ENCODE data around the gene SPATA45. TPM values are rescaled to one million over a fixed set of nuclear protein-coding genes. Genes with fewer than 3 reads are reported as not detected.

The SPATA45 gene
- total and polyA plus RNA-seq, 2 of the 13 experiments (the other 11 are each of a cell fraction or from before 2014, with no cell fraction given): 0.17 to 0.64 TPM

DNA sequence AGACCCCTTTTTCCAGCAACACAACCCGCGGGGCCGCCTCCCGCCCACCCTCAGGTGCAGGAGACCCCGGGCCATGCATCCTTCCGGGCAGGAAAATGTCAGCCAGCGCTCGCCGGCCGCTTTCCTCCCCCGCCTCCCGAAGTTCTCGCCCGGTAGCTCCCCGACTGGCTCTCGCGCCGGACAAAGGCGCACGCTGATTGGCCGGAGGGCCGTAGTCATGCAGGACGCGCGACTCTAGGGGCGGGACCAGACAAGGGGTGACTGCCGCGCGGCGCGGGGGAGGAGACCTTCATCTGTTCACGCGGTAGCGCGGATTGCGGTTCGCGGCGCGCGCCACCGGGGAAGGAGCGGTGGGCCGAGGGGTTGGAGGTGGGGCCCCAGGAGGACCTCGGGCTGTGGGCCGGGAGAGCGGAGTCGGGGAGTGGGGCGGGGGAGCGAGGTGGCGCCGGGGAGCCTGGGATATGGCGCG lies 10.6 kb upstream of the SPATA45 start, which contains the start of gene FLVCR1 (continued):
- no peak for TF ChIP-seq ZSCAN20 (CRISPR knock-in tag; IDR thresholded peaks at IDR 0.05; ENCODE audit: borderline replicate concordance)
- TF ChIP-seq ZNF136 (CRISPR knock-in tag; IDR thresholded peaks at IDR 0.05; ENCODE audit: low read depth): 0 out of 2 replicates have a peak, but pooled peaks have one; percentile 23
- TF ChIP-seq ZNF672 (CRISPR knock-in tag; IDR thresholded peaks at IDR 0.05): no peak
- peak; percentile 61; the same call in 1 of the 2 replicates for TF ChIP-seq ZNF441 (CRISPR knock-in tag; IDR thresholded peaks at IDR 0.05; ENCODE audit: borderline replicate concordance)
- TF ChIP-seq CENPT (CRISPR knock-in tag; IDR thresholded peaks at IDR 0.05; ENCODE audit: low read depth): peak; percentile 85
- TF ChIP-seq RORA (CRISPR knock-in tag; IDR thresholded peaks at IDR 0.05): no peak
- TF ChIP-seq HOXA5 (CRISPR knock-in tag; IDR thresholded peaks at IDR 0.05): no peak; the same call in 1 of the 2 replicates
- no peak for TF ChIP-seq JUNB (CRISPR knock-in tag; IDR thresholded peaks at IDR 0.05; ENCODE audit: borderline replicate concordance)
- TF ChIP-seq ZNF263 (CRISPR knock-in tag; IDR thresholded peaks at IDR 0.05): no peak
- peak; percentile 63 for TF ChIP-seq PTBP1 (IDR thresholded peaks at IDR 0.05; ENCODE audit: low read depth, low read length, poor library complexity, severe bottlenecking)
- TF ChIP-seq ZNF430 (CRISPR knock-in tag; IDR thresholded peaks at IDR 0.05): peak; percentile 87
- TF ChIP-seq ZNF639 (CRISPR knock-in tag; conservative IDR thresholded peaks at IDR 0.05): no peak
- TF ChIP-seq CBX1 (IDR thresholded peaks at IDR 0.05; ENCODE audit: low read depth): no peak
- TF ChIP-seq SNAI1 (CRISPR knock-in tag; IDR thresholded peaks at IDR 0.05; ENCODE audit: borderline replicate concordance): peak; percentile 65
- TF ChIP-seq DRAP1 (CRISPR knock-in tag; IDR thresholded peaks at IDR 0.05): peak; percentile 96
- peak; percentile 78 for TF ChIP-seq BORCS8-MEF2B (CRISPR knock-in tag; IDR thresholded peaks at IDR 0.05)
- no peak for TF ChIP-seq ZNF737 (CRISPR knock-in tag; IDR thresholded peaks at IDR 0.05; ENCODE audit: borderline replicate concordance)
- TF ChIP-seq KLF9 (CRISPR knock-in tag; IDR thresholded peaks at IDR 0.05; ENCODE audit: low read depth): 0 out of 2 replicates have a peak, but pooled peaks have one; percentile 25
- peak; percentile 65 for TF ChIP-seq CBFB (CRISPR knock-in tag; IDR thresholded peaks at IDR 0.05)
- TF ChIP-seq PREB (CRISPR knock-in tag; IDR thresholded peaks at IDR 0.05): no peak
- TF ChIP-seq, protein P1, sequence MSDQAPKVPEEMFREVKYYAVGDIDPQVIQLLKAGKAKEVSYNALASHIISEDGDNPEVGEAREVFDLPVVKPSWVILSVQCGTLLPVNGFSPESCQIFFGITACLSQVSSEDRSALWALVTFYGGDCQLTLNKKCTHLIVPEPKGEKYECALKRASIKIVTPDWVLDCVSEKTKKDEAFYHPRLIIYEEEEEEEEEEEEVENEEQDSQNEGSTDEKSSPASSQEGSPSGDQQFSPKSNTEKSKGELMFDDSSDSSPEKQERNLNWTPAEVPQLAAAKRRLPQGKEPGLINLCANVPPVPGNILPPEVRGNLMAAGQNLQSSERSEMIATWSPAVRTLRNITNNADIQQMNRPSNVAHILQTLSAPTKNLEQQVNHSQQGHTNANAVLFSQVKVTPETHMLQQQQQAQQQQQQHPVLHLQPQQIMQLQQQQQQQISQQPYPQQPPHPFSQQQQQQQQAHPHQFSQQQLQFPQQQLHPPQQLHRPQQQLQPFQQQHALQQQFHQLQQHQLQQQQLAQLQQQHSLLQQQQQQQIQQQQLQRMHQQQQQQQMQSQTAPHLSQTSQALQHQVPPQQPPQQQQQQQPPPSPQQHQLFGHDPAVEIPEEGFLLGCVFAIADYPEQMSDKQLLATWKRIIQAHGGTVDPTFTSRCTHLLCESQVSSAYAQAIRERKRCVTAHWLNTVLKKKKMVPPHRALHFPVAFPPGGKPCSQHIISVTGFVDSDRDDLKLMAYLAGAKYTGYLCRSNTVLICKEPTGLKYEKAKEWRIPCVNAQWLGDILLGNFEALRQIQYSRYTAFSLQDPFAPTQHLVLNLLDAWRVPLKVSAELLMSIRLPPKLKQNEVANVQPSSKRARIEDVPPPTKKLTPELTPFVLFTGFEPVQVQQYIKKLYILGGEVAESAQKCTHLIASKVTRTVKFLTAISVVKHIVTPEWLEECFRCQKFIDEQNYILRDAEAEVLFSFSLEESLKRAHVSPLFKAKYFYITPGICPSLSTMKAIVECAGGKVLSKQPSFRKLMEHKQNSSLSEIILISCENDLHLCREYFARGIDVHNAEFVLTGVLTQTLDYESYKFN (CRISPR knock-in tag; conservative IDR thresholded peaks at IDR 0.05): peak; percentile 64
- no peak for TF ChIP-seq NBN (conservative IDR thresholded peaks at IDR 0.05)
- no peak for TF ChIP-seq ADNP (CRISPR knock-in tag; IDR thresholded peaks at IDR 0.05)
- TF ChIP-seq ZNF790 (CRISPR knock-in tag; IDR thresholded peaks at IDR 0.05; ENCODE audit: borderline replicate concordance): no peak
- TF ChIP-seq SIX4 (CRISPR knock-in tag; IDR thresholded peaks at IDR 0.05): peak; percentile 16; the same call in 1 of the 2 replicates

Data from HepG2 (cell line).